ENCODE data around the gene MYO16.

DNA sequence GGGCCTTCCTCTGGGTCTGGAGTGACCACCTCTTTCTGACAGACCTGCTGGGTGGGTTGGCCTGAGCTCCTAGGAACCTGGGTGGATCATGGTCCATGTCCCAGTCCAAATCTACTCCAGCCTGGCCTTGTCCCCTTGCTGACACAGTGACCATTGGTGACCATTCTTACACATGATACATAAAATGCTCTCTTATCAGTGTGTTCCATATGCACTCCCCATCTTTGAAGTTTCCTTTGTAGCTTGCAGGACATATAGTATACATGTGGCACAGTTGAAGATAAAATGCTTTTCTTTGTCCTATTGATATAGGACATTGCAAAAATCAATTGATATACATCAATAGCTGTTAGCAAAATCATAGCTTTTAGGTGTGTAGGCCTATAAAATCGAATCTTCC, 291.8 kb downstream of the MYO16 start:
- TF ChIP-seq, protein P1, sequence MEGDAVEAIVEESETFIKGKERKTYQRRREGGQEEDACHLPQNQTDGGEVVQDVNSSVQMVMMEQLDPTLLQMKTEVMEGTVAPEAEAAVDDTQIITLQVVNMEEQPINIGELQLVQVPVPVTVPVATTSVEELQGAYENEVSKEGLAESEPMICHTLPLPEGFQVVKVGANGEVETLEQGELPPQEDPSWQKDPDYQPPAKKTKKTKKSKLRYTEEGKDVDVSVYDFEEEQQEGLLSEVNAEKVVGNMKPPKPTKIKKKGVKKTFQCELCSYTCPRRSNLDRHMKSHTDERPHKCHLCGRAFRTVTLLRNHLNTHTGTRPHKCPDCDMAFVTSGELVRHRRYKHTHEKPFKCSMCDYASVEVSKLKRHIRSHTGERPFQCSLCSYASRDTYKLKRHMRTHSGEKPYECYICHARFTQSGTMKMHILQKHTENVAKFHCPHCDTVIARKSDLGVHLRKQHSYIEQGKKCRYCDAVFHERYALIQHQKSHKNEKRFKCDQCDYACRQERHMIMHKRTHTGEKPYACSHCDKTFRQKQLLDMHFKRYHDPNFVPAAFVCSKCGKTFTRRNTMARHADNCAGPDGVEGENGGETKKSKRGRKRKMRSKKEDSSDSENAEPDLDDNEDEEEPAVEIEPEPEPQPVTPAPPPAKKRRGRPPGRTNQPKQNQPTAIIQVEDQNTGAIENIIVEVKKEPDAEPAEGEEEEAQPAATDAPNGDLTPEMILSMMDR (IDR thresholded peaks at IDR 0.05; ENCODE audit: insufficient read depth, low read length, poor library complexity, severe bottlenecking), result no peak
- no peak for TF ChIP-seq EZH2phosphoT487 (conservative IDR thresholded peaks at IDR 0.05; ENCODE audit: low read length)
